H1 (cell line): ENCODE data around the gene PIK3R4. TPM values are rescaled to one million over a fixed set of nuclear protein-coding genes. Genes with fewer than 3 reads are reported as not detected.

ENCODE experiments used
- CTCF ChIA-PET: fragments of 300-600 bp; sonication (Branson Sonifier 250); formaldehyde crosslinking; loops from one replicate; lab custom pipeline; 2021; ENCODE audit not compliant: partially characterized antibody; lab: Charles Lee
- POLR2A ChIA-PET: fragments of 300-600 bp; sonication (Branson Sonifier 250); formaldehyde crosslinking; loops from one replicate; lab custom pipeline; 2021; ENCODE audit warnings: inconsistent platforms; ENCODE audit not compliant: partially characterized antibody; lab: Charles Lee
- DNase-seq, 2 experiments: peaks; one replicate each; pipeline versions ENCODE4 v3.0.0 to v3.0.0-alpha.2; 2010 to 2022; ENCODE audit warnings: low spot score in 2 of 2, low read depth in 1 of 2, mixed read lengths in 1 of 2
- FAIRE-seq: peaks from 2 replicates; lab custom pipeline; 2011; peaks lifted over from hg19 to GRCh38; lab: Jason Lieb, UNC
- H2AFZ ChIP-seq: 2 replicates; pipeline ENCODE4 v1.8.1; 2012; ENCODE audit warnings: low read length, inconsistent platforms
- H2AK5ac ChIP-seq: 2 replicates; pipeline ENCODE4 v1.6.1; 2013; ENCODE audit warnings: low read depth, low read length
- H2BK120ac ChIP-seq: replicated peaks from 2 replicates; pipeline ENCODE3; 2013; ENCODE audit warnings: low read depth, low read length, inconsistent platforms
- H2BK12ac ChIP-seq: 2 replicates; pipeline ENCODE4 v1.6.1; 2013; ENCODE audit warnings: low read depth, low read length
- H2BK15ac ChIP-seq: 2 replicates; pipeline ENCODE4 v1.6.1; 2013; ENCODE audit warnings: low read length
- H2BK20ac ChIP-seq: 2 replicates; pipeline ENCODE4 v1.6.1; 2013; ENCODE audit warnings: low read length
- H2BK5ac ChIP-seq: 2 replicates; pipeline ENCODE4 v1.6.1; 2013; ENCODE audit warnings: low read depth, low read length
- H3K14ac ChIP-seq: 2 replicates; pipeline ENCODE4 v1.6.1; 2013; ENCODE audit warnings: inconsistent platforms; ENCODE audit not compliant: insufficient read length
- H3K18ac ChIP-seq: 2 replicates; pipeline ENCODE4 v1.6.1; 2013; ENCODE audit warnings: low read length; ENCODE audit errors: extremely low read depth
- H3K23ac ChIP-seq: 2 replicates; pipeline ENCODE4 v1.6.1; 2013; ENCODE audit warnings: inconsistent platforms; ENCODE audit not compliant: insufficient read length
- H3K23me2 ChIP-seq: 2 replicates; pipeline ENCODE4 v1.6.1; 2013; ENCODE audit warnings: low read depth, low read length
- H3K27ac ChIP-seq: 2 replicates; pipeline ENCODE4 v1.6.1; 2011; ENCODE audit warnings: low read depth, low read length, inconsistent platforms
- H3K27me3 ChIP-seq, 4 experiments: replicated peaks in 1 of 4; 1 replicate in 1 of 4; 2 replicates in 3 of 4; pipeline versions ENCODE4 v1.6.1 to v1.8.1; 2011 to 2013; ENCODE audit warnings: low read length in 3 of 4, mild to moderate bottlenecking in 3 of 4, inconsistent platforms in 2 of 4, mixed read lengths in 2 of 4, moderate library complexity in 1 of 4; ENCODE audit not compliant: control insufficient read depth in 3 of 4, insufficient read depth in 3 of 4; ENCODE audit errors: extremely low read depth in 1 of 4
- H3K36me3 ChIP-seq, 4 experiments: 2 replicates each; pipeline versions ENCODE4 v1.6.1 to v1.8.1; 2011 to 2013; ENCODE audit warnings: mild to moderate bottlenecking in 4 of 4, low read length in 3 of 4, moderate library complexity in 2 of 4, control low read depth in 1 of 4, inconsistent platforms in 1 of 4; ENCODE audit not compliant: insufficient read depth in 4 of 4, control insufficient read depth in 2 of 4
- H3K4ac ChIP-seq: replicated peaks from 2 replicates; pipeline ENCODE3; 2013; ENCODE audit warnings: low read length, low read depth, mixed read lengths, inconsistent platforms; ENCODE audit not compliant: insufficient read length
- H3K4me1 ChIP-seq, 4 experiments: replicated peaks in 1 of 4; 1 replicate in 1 of 4; 2 replicates in 3 of 4; pipeline versions ENCODE4 v1.6.1 to v1.8.1; 2011 to 2013; ENCODE audit warnings: low read length in 3 of 4, inconsistent platforms in 2 of 4, mixed read lengths in 1 of 4; ENCODE audit not compliant: insufficient read depth in 4 of 4, control insufficient read depth in 3 of 4
- H3K4me2 ChIP-seq, 2 experiments: 2 replicates each; pipeline versions ENCODE4 v1.6.1 to v1.8.1; 2011 to 2013; ENCODE audit warnings: low read depth in 2 of 2, low read length in 2 of 2, control low read depth in 1 of 2, inconsistent platforms in 1 of 2, mild to moderate bottlenecking in 1 of 2; ENCODE audit not compliant: insufficient read depth in 1 of 2
- H3K4me3 ChIP-seq, 4 experiments: fragments of 200-600, 300-600 bp in 1 of 4; sonication (generic), shearing (Covaris generic), sonication (Bioruptor Twin) in 1 of 4; 2 replicates each; pipeline versions ENCODE4 v1.5.1 to v1.8.1; 2011 to 2016; ENCODE audit warnings: low read length in 4 of 4, low read depth in 3 of 4, control low read depth in 2 of 4, inconsistent platforms in 2 of 4, mild to moderate bottlenecking in 2 of 4, mixed read lengths in 1 of 4, moderate library complexity in 1 of 4; ENCODE audit not compliant: insufficient read depth in 2 of 4; ENCODE audit errors: extremely low read depth in 1 of 4
- H3K56ac ChIP-seq: replicated peaks from 2 replicates; pipeline ENCODE3; 2013; ENCODE audit warnings: low read depth, mild to moderate bottlenecking, mixed read lengths, low read length, inconsistent platforms; ENCODE audit not compliant: insufficient read length
- H3K79me1 ChIP-seq: 2 replicates; pipeline ENCODE4 v1.6.1; 2013; ENCODE audit warnings: low read depth, low read length, control low read depth
- H3K79me2 ChIP-seq, 2 experiments: 2 replicates each; pipeline versions ENCODE4 v1.6.1 to v1.8.1; 2012 to 2013; ENCODE audit warnings: low read length in 2 of 2, mild to moderate bottlenecking in 2 of 2, inconsistent platforms in 1 of 2; ENCODE audit not compliant: insufficient read depth in 2 of 2, control insufficient read depth in 1 of 2
- H3K9ac ChIP-seq, 4 experiments: replicated peaks in 1 of 4; 1 replicate in 1 of 4; 2 replicates in 3 of 4; pipeline versions ENCODE4 v1.6.1 to v1.8.1; 2011 to 2013; ENCODE audit warnings: low read depth in 3 of 4, low read length in 3 of 4, control low read depth in 2 of 4, mild to moderate bottlenecking in 2 of 4, moderate library complexity in 2 of 4, inconsistent platforms in 1 of 4; ENCODE audit errors: extremely low read depth in 1 of 4
- H3K9me3 ChIP-seq, 2 experiments: 2 replicates each; pipeline versions ENCODE4 v1.6.1 to v1.8.1; 2012 to 2013; ENCODE audit warnings: mild to moderate bottlenecking in 2 of 2, moderate library complexity in 2 of 2, control low read depth in 1 of 2, inconsistent platforms in 1 of 2, low read depth in 1 of 2, low read length in 1 of 2, mixed read lengths in 1 of 2; ENCODE audit not compliant: insufficient read depth in 2 of 2
- H4K20me1 ChIP-seq, 2 experiments: replicated peaks in 1 of 2; 2 replicates each; pipeline versions ENCODE3 to v1.8.1; 2011 to 2013; ENCODE audit warnings: inconsistent platforms in 2 of 2, low read length in 2 of 2, mild to moderate bottlenecking in 1 of 2; ENCODE audit not compliant: insufficient read depth in 2 of 2, control insufficient read depth in 1 of 2
- H4K5ac ChIP-seq: 2 replicates; pipeline ENCODE4 v1.6.1; 2013; ENCODE audit warnings: low read length, low read depth, mixed read lengths, inconsistent platforms; ENCODE audit not compliant: insufficient read length
- H4K8ac ChIP-seq: 2 replicates; pipeline ENCODE4 v1.8.0; 2013; ENCODE audit warnings: mild to moderate bottlenecking, moderate library complexity, low read length, inconsistent platforms; ENCODE audit not compliant: insufficient read depth; ENCODE audit errors: extremely low read depth
- H4K91ac ChIP-seq: replicated peaks from 2 replicates; pipeline ENCODE3; 2013; ENCODE audit warnings: low read length, mixed read lengths, inconsistent platforms; ENCODE audit not compliant: insufficient read length
- BACH1 ChIP-seq: IDR thresholded peaks from 2 replicates; pipeline ENCODE4 v1.6.1; 2012; ENCODE audit warnings: low read length, improper control_type of control experiment
- CTCF ChIP-seq, 3 experiments: IDR thresholded peaks; 1 replicate in 2 of 3; 2 replicates in 1 of 3; pipeline versions ENCODE4 v1.5.1 to v1.6.1; 2011; ENCODE audit warnings: low read length in 3 of 3, mild to moderate bottlenecking in 3 of 3, inconsistent platforms in 2 of 3, low read depth in 1 of 3, moderate library complexity in 1 of 3; ENCODE audit not compliant: insufficient read depth in 1 of 3; ENCODE audit errors: control extremely low read depth in 1 of 3
- GTF2F1 ChIP-seq: IDR thresholded peaks from 2 replicates; pipeline ENCODE4 v1.6.1; 2012; ENCODE audit warnings: low read depth, low read length, improper control_type of control experiment, borderline replicate concordance
- POLR2A ChIP-seq, 2 experiments: IDR thresholded peaks; 1 replicate in 1 of 2; 2 replicates in 1 of 2; pipeline ENCODE4 v1.6.1; 2011; ENCODE audit warnings: low read depth in 2 of 2, low read length in 2 of 2, mild to moderate bottlenecking in 2 of 2; ENCODE audit errors: control extremely low read depth in 1 of 2
- POU5F1 ChIP-seq: IDR thresholded peaks from 2 replicates; pipeline ENCODE4 v1.6.1; 2011; ENCODE audit warnings: low read depth, mild to moderate bottlenecking, low read length, moderate library complexity
- SAP30 ChIP-seq: fragments of 300-600 bp; sonication (generic); IDR thresholded peaks from 2 replicates; pipeline ENCODE4 v1.7.1; 2012; ENCODE audit warnings: low read length, moderate library complexity, mild to moderate bottlenecking, inconsistent platforms; ENCODE audit not compliant: insufficient read depth, insufficient replicate concordance
- SIX5 ChIP-seq: IDR thresholded peaks from 2 replicates; pipeline ENCODE4 v1.6.1; 2011; ENCODE audit warnings: mild to moderate bottlenecking, low read depth, low read length
- SRF ChIP-seq: IDR thresholded peaks from 2 replicates; pipeline ENCODE4 v1.6.1; 2011; ENCODE audit warnings: mild to moderate bottlenecking, low read depth, low read length, moderate library complexity
- TEAD4 ChIP-seq: IDR thresholded peaks from 2 replicates; pipeline ENCODE4 v1.6.1; 2012; ENCODE audit warnings: low read depth, low read length, inconsistent platforms, mixed read lengths
- WGBS, 2 experiments: shearing (Covaris generic) in 1 of 2; methylation state at CpG; one replicate each; pipeline versions ENCODE4 v1.1.6 to v1.1.7; 2013 to 2015; ENCODE audit warnings: low lambda C conversion rate in 2 of 2, mixed read lengths in 2 of 2, inconsistent platforms in 1 of 2, low coverage in 1 of 2, missing lambda C conversion rate in 1 of 2; ENCODE audit not compliant: insufficient replicate concordance in 2 of 2, insufficient coverage in 1 of 2, insufficient read length in 1 of 2; ENCODE audit errors: extremely low coverage in 1 of 2, missing lambda C conversion rate in 1 of 2; 5-methylcytosine and 5-hydroxymethylcytosine counted together
- polyA plus RNA-seq, 7 experiments: library from polyadenylated mRNA; depleted of rRNA in 3 of 7; stranded (reverse) in 5 of 7; unstranded in 2 of 7; fragments of >200 nt in 5 of 7; fragments of 200-250 nt in 2 of 7; gene quantifications; 1 replicate in 5 of 7; 2 replicates in 1 of 7; 4 replicates in 1 of 7; pipeline versions ENCODE4 v1.2.1 to v1.2.3, GENCODE V29; 2011 to 2013; ENCODE audit warnings: missing spikeins in 2 of 7, mixed read lengths in 2 of 7
- total RNA-seq: library from RNA; stranded (reverse); fragmentation: NEBNext Ultra II Directional; extraction: Animal tissue kit (Norgen Biotek cat#: 25700); gene quantifications from 2 replicates; pipeline ENCODE4 v1.2.1, GENCODE V29; 2021
- TF ChIP-seq, protein P1 (sequence below): IDR thresholded peaks from 2 replicates; pipeline ENCODE4 v1.6.1; 2011; ENCODE audit warnings: low read depth, mild to moderate bottlenecking, low read length; ENCODE audit not compliant: insufficient read depth

PIK3R4 gene
- total and polyA plus RNA-seq, 2 of the 8 experiments (the other 6 are each of a cell fraction or from before 2014, with no cell fraction given): 43.8 to 87.4 TPM

DNA sequence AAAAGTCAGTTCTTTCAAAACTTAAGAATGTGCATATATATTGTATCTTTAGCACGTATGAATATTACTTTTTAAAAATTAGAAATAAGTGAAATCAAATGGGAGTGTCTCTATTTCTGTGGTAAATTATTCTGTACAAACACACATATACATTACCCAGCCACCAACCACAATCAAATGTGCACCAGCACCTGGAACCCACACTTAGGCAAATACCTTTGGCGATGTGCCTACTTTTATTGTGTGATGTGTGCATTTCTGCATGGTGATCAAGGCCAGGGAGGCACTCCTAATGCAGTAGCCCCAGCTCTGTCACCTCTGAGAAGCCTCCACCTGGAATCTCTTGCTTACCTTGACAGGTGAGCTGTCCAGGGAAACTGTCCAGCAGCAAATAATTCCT lies 76.9 kb downstream of the PIK3R4 start:
- Histone ChIP-seq H4K5ac (no peak overlapping the region), H2BK5ac (no peak overlapping the region), H3K79me2 (no peaks in the 10 kb centered on the region), H3K4me2 (no peak overlapping the region), H3K9me3 (no peaks in the 10 kb centered on the region), H3K23me2 (no peaks in the 10 kb centered on the region), H3K4me1 (no peaks in the 10 kb centered on the region), H3K9ac (no peak overlapping the region), H3K36me3 (peaks cover 0 to 7% (median 4%) of the 10 kb centered on the region in 4 experiments; a peak in 3 of 8 replicates), H3K56ac (no peak overlapping the region), H2BK20ac (no peak overlapping the region), H2AFZ (no peak overlapping the region), H4K8ac (no peak overlapping the region), H3K4ac (no peak overlapping the region), H2BK120ac (no peak overlapping the region), H3K4me3 (no peak overlapping the region), H4K20me1 (no peaks in the 10 kb centered on the region), H2BK15ac (no peak overlapping the region), H3K14ac (no peak overlapping the region), H3K79me1 (no peaks in the 10 kb centered on the region), H4K91ac (no peak overlapping the region), H3K27ac (no peak overlapping the region), H2BK12ac (no peak overlapping the region), H3K27me3 (no peaks in the 10 kb centered on the region), H2AK5ac (no peak overlapping the region), H3K18ac (no peak overlapping the region), H3K23ac (no peak overlapping the region)
- FAIRE-seq (no peak), DNase-seq (no peak)
- ChIA-PET CTCF (interaction anchor here (1.1 to 1.3 kb wide), 2 partner anchors 12 to 393 kb away, joined by 3 to 4 read pairs; no protein-coding TSS in a partner anchor), POLR2A (no interaction called here)
- 100% methylated on average over 2 of the region's 2 CpGs; no CpG with 5 or more reads in 1 of the 2 experiments for WGBS, 2 experiments
- TF ChIP-seq POLR2A (IDR thresholded peaks at IDR 0.05; ENCODE audit: control extremely low read depth in 1 of 2, low read depth in 2 of 2, low read length in 2 of 2): no peak
- TF ChIP-seq SIX5: no peak
- no peak for TF ChIP-seq GTF2F1
- TF ChIP-seq CTCF (IDR thresholded peaks at IDR 0.05; ENCODE audit: control extremely low read depth in 1 of 3, insufficient read depth in 1 of 3, low read depth in 1 of 3, low read length in 3 of 3): no peak
- no peak for TF ChIP-seq BACH1
- TF ChIP-seq TEAD4: no peak
- no peak for TF ChIP-seq SRF
- no peak for TF ChIP-seq POU5F1
- no peak for TF ChIP-seq SAP30
- TF ChIP-seq, protein P1, sequence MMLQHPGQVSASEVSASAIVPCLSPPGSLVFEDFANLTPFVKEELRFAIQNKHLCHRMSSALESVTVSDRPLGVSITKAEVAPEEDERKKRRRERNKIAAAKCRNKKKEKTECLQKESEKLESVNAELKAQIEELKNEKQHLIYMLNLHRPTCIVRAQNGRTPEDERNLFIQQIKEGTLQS: no peak
